GM21723 (cell line): ENCODE measurements around the gene C17orf50.

ENCODE experiments used
- ATAC-seq: cut with Tn5 transposase; IDR thresholded peaks from one replicate; pipeline ENCODE4 v1.9.1; 2021; ENCODE audit warnings: mild to moderate bottlenecking, moderate library complexity; ENCODE audit not compliant: unreplicated experiment

C17orf50 gene

GRCh38 chr17:35760587-35760986, at the start of gene C17orf50:
C17orf50 (plus strand) TSS chr17:35760887; CDS start chr17:35760942, 55 bp downstream.
- ATAC-seq, result no peak

- no peak for ATAC-seq
These were observed 49.7 kb upstream of the C17orf50 start for GRCh38 chr17:35710950-35711349.

- ATAC-seq, result no peak
These were observed 47.5 kb upstream of the C17orf50 start for GRCh38 chr17:35713069-35713728.

- ATAC-seq, result no peak
These were observed 45.7 kb upstream of the C17orf50 start for GRCh38 chr17:35714988-35715387.

- ATAC-seq, result no peak
These were observed 45.3 kb upstream of the C17orf50 start for GRCh38 chr17:35715416-35715815.

- no peak for ATAC-seq
These were observed 44.5 kb upstream of the C17orf50 start for GRCh38 chr17:35716173-35716572.

GRCh38 chr17:35716897-35717465, 43.7 kb upstream of the C17orf50 start:
- ATAC-seq, result no peak

- ATAC-seq, result no peak
These were observed 43.2 kb upstream of the C17orf50 start for GRCh38 chr17:35717475-35717874.

- no peak for ATAC-seq
These were observed 37.0 kb upstream of the C17orf50 start for GRCh38 chr17:35723735-35724134.

- ATAC-seq, result no peak
These were observed 35.6 kb upstream of the C17orf50 start for GRCh38 chr17:35725058-35725457.

GRCh38 chr17:35725802-35726126, 34.9 kb upstream of the C17orf50 start:
- no peak for ATAC-seq

- ATAC-seq, result no peak
These were observed 34.3 kb upstream of the C17orf50 start for GRCh38 chr17:35726127-35726952.

GRCh38 chr17:35726953-35727460, 33.7 kb upstream of the C17orf50 start:
- ATAC-seq, result no peak

GRCh38 chr17:35727635-35728034, 33.1 kb upstream of the C17orf50 start:
- ATAC-seq, result no peak

- ATAC-seq, result no peak
These were observed 32.1 kb upstream of the C17orf50 start for GRCh38 chr17:35728551-35728950.

- no peak for ATAC-seq
These were observed 31.3 kb upstream of the C17orf50 start for GRCh38 chr17:35729405-35729833.

GRCh38 chr17:35730400-35731005, 30.2 kb upstream of the C17orf50 start:
- ATAC-seq, result no peak

GRCh38 chr17:35731239-35731916, 29.3 kb upstream of the C17orf50 start, which contains the start of gene RASL10B:
RASL10B (plus strand) TSS chr17:35731639; CDS start chr17:35735185, 3,546 bp downstream.
- no peak for ATAC-seq

GRCh38 chr17:35731917-35732805, 28.5 kb upstream of the C17orf50 start:
- no peak for ATAC-seq

- ATAC-seq, result no peak
These were observed 27.9 kb upstream of the C17orf50 start for GRCh38 chr17:35732806-35733136.
